Urinary bladder (tissue), 4 donors: Measurements from ENCODE around the gene FBXL17. TPM values are rescaled to one million over a fixed set of nuclear protein-coding genes. Genes with fewer than 3 reads are reported as not detected.

ENCODE experiments used
- DNase-seq: peaks from one replicate; pipeline ENCODE4 v3.0.0-alpha.2; 2015; ENCODE audit errors: extremely low spot score
- H3K27ac ChIP-seq: one replicate; pipeline ENCODE4 v1.5.1; 2013; ENCODE audit warnings: low read depth, mild to moderate bottlenecking, moderate library complexity
- H3K36me3 ChIP-seq: one replicate; pipeline ENCODE4 v1.6.1; 2013; ENCODE audit warnings: mild to moderate bottlenecking, moderate library complexity; ENCODE audit not compliant: insufficient read depth
- H3K4me1 ChIP-seq: one replicate; pipeline ENCODE4 v1.6.1; 2013; ENCODE audit warnings: mild to moderate bottlenecking, moderate library complexity; ENCODE audit not compliant: insufficient read depth
- H3K4me3 ChIP-seq: one replicate; pipeline ENCODE4 v1.5.1; 2013; ENCODE audit warnings: low read depth, low read length
- whole genome bisulfite sequencing: extraction: QIAGEN DNeasy Blood & Tissue Kit; methylation state at CpG from one replicate; pipeline ENCODE4 v1.1.7; 2013; 5-methylcytosine and 5-hydroxymethylcytosine counted together
- polyA plus RNA-seq: library from polyadenylated mRNA; stranded (reverse); fragments of 200-250 nt; gene quantifications from one replicate; pipeline ENCODE4 v1.2.3, GENCODE V29; 2013
- total RNA-seq: library from RNA; depleted of rRNA; stranded (reverse); fragments of >200 nt; gene quantifications from one replicate; pipeline ENCODE4 v1.2.3, GENCODE V29; 2014
- donor health status: healthy with polysubstance abuse.
- donor health status: healthy.

Gene FBXL17
- total and polyA plus RNA-seq, 2 donors = 13.7 to 31.1 TPM

DNA sequence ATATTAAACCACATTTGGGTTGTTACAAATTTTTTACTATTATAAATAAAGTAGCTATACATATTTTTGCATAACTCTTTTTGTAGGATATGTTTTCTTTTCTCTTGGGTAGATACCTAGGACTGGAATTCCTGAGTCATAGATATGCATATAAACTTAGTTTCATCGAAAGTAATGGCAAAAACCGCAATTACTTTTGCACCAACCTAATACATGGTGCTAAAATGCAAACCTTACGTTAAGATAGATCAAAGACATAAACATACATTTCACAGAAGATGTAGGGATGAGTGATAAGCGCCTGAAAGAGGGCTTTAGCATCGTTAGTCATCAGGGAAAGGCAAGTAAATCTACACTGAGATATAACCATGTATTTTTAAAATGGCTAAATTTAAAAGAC, 532.8 kb downstream of the FBXL17 start:
- Histone ChIP-seq H3K36me3 (no peaks in the 10 kb centered on the region), H3K4me3 (no peak overlapping the region), H3K4me1 (no peaks in the 10 kb centered on the region), H3K27ac (no peak overlapping the region)
- WGBS = 93% methylated on average over 5 of the region's 5 CpGs
- no peak for DNase-seq

DNA sequence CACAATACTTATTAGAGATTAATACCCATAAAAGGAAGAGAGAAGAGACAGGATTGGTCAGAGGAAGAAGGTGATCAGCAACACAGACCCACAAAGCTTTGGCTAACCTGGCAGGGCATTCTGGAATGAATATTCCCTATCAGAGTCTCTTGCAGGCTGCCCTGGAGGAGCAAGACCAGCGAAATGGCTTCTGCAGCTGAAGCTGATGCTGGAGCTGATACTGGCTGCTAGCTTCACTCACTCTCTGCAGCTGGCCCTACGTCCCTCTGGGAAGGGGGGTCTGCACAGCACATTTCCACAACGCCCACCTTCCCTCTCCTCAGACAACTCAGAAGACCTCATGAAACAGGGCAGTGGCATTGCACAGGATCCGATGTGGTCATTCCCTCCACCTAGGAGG, 541.3 kb downstream of the FBXL17 start:
- 69% methylated on average over 4 of the region's 4 CpGs for WGBS
- Histone ChIP-seq H3K4me3 (no peak overlapping the region), H3K4me1 (no peaks in the 10 kb centered on the region), H3K27ac (no peak overlapping the region), H3K36me3 (no peaks in the 10 kb centered on the region)
- no peak for DNase-seq

DNA sequence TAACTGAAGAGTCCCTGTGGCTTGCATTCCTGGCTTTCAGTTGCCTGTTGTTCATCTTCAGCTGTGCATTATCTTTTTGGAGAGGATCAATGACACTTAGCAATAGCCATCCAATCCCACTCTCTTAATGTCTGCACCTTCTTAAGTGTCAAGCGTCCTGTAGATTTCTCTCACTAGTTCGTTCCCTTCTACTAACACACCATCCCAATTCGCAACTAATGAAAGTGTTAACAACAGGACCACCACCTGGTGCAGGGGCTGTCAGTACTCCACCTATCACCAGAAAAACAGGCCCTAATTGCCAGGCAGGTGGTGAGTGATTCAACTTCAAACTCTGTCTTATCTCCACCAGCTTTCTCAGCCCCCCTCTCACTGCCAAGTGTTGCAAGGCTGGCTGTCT, 541.7 kb downstream of the FBXL17 start:
- H3K4me3 ChIP-seq = no peak overlapping the region
- H3K4me1 ChIP-seq = no peaks in the 10 kb centered on the region
- H3K27ac ChIP-seq = no peak overlapping the region
- WGBS = 81% methylated on average over 3 of the region's 3 CpGs
- H3K36me3 ChIP-seq = no peaks in the 10 kb centered on the region
- no peak for DNase-seq

DNA sequence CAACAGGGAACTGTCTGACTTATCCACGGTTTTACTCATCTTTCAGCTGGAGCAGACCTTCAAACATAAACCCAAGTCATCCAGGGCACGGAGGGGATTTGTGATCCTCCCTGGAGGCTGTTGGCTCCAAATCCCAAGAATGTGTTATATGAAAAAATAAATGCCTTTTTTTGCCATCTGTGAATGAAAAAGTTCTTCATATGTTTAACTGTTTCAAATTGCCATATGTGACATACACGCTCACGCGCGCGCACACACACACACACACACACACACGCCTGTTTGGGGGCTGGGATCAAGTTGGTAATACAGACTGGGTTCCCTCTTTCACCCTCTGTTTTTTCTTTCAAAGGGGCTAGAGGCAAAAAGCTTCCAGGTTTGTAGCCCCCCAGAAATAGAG, 546.8 kb downstream of the FBXL17 start:
- no peak overlapping the region for H3K4me3 ChIP-seq
- no peaks in the 10 kb centered on the region for H3K4me1 ChIP-seq
- no peak for DNase-seq
- 87% methylated on average over 8 of the region's 8 CpGs for WGBS
- no peak overlapping the region for H3K27ac ChIP-seq
- no peaks in the 10 kb centered on the region for H3K36me3 ChIP-seq

DNA sequence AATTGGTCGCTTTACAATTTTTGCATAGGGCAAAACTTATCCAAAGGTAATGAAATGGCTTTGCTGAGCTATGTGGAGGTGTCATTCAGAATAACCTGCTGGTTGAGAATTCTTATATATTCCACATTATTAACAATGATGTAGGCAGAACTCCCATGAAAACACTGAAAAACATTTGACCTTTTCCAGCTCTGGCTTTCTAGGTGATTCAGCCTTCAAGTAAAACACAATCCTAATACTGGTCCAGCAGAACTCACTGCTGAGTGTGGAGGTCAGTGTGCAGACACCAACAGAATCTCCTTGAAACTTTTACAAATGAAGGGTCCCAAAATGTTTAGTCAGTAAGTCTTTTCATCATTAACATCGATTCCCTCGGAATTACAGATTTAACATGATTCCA, 549.2 kb downstream of the FBXL17 start:
- DNase-seq = no peak
- Histone ChIP-seq H3K4me3 (no peak overlapping the region), H3K4me1 (no peaks in the 10 kb centered on the region), H3K36me3 (no peaks in the 10 kb centered on the region), H3K27ac (no peak overlapping the region)
- WGBS = 91% methylated on average over 3 of the region's 3 CpGs

DNA sequence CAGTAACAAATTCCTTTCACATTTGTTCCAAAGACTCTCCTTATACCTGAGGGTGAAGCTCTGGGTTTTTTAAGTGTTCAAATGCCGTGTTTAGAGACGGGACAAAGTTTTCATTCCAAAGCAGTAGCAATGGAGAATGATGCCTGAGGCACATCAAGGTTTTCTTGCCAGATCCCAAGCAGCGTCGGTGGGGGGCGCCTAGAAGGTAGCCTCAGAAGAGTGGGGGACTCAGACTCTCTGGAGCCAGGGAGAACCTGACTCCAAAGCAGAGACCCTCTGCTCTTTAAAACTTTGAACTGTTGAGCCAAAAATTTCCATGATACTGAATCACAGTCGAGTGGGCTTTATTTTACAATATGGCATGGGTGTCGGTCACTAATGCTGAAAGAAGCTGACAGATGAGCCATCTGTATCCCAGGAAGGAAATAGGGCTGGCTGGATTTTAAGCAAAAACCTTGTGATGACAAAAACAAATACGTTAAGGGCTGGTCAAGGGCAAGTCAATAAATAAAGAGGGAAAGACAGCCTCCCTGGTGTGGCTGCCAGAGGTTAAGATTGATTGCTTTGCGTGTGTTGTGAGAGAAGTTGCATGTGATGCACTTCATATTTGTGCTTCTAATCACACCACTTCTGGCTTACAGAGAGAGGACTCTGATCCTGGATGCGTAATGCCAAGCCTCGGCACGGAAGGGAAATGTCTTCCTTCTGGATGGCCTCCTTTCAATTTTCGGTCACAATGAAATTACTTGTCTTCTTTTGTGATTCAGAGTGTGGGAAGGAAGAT, 550.1 kb downstream of the FBXL17 start:
- DNase-seq = no peak
- no peak overlapping the region for H3K27ac ChIP-seq
- H3K4me1 ChIP-seq = no peaks in the 10 kb centered on the region
- no peaks in the 10 kb centered on the region for H3K36me3 ChIP-seq
- no peak overlapping the region for H3K4me3 ChIP-seq
- 61% methylated on average over 13 of the region's 13 CpGs for WGBS

DNA sequence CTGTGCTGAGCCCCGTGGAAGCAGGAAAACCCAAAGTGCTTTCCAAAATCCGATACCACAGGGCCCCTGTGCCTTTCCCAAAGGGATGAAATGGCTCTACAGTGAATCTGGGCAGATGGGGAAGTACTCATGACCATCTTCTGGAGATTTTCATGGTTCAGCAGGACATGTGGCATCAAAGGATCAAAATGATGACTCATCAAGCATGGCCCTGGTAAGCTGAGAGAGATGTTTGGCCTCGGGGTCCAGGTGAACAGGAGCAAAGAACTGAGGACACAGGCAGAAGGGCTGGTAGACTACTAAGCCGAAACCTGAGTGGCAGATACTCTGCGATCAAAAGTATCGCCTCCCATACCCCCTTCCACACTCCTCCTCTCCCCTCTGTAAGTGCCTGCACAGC, 551.1 kb downstream of the FBXL17 start:
- Histone ChIP-seq H3K27ac (no peak overlapping the region), H3K4me1 (no peaks in the 10 kb centered on the region), H3K36me3 (no peaks in the 10 kb centered on the region), H3K4me3 (no peak overlapping the region)
- DNase-seq = no peak
- 85% methylated on average over 6 of the region's 6 CpGs for WGBS

DNA sequence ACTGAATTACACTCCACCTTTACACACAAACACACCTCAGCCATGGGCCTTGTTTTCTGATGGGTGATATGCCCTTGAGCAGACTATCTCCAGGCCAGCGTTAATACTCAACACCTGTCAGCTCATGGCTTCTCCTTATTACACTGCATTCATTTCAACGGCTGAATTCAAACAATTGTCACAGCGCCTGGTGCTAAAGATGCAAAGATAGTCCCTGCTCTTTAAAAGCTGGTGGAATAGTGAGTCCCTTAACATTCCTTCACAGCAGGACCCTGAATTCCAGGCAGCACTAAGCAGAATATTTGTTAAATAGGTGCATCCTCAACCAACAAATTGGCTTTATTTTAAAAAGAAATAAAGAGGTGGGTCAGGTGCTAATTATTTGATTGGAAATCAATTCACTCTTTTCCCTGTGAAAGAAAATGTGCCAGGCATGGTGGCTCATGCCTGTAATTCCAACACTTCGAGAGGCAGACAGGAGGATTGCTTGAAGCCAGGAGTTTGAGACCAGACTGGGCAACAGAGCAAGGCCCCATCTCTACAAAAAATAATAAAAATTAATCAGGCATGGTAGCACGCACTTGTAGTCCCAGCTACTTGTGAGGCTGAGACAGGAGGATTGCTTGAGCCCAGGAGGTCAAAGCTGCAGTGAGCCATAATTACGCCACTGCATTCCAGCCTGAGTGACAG, 555.4 kb downstream of the FBXL17 start:
- Histone ChIP-seq H3K36me3 (no peaks in the 10 kb centered on the region), H3K27ac (no peak overlapping the region), H3K4me3 (no peak overlapping the region), H3K4me1 (no peaks in the 10 kb centered on the region)
- 73% methylated on average over 6 of the region's 6 CpGs for WGBS
- no peak for DNase-seq

DNA sequence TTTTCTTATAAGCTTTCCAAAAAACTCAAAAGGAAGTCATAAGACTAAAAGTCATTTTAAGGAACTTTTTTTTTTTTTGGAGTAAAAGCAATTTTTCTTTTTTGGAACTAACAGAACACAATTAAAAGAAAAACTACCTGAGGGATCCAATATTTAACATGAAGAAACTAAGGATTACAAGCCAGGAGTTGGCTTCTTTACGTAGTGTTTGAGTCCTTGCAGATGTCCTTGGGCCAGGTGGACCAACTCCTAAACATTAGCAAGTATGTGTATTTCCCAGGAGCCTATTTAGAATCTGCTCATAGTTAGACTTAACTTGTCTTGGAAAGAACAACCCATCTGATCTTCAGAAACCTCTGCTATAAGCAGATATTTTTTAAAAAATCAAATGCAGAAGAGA, 557.1 kb downstream of the FBXL17 start:
- DNase-seq = no peak
- Histone ChIP-seq H3K4me3 (no peak overlapping the region), H3K27ac (no peak overlapping the region), H3K36me3 (no peaks in the 10 kb centered on the region), H3K4me1 (no peaks in the 10 kb centered on the region)
- WGBS = 70% methylated on average over 1 of the region's 1 CpG

DNA sequence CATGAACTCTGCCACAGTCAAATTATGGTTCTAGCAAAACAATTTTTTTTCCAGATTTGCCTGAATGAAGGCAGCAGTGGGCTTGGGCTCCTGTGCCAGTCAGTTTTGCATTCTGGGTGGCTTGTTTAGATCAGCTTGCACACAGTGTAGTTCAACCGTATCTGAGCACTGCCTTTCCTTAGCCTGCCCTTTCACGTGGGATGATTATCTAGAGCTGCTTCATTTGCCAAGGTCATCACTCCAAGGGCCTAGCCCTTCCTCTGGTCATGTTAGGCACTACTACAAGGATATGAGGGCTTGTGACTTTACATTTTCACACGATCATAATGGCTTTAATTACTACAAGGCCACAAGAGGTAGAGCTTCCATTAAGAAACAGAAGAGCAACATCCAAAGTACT, 560.6 kb downstream of the FBXL17 start:
- H3K4me3 ChIP-seq = no peak overlapping the region
- DNase-seq = no peak
- no peaks in the 10 kb centered on the region for H3K4me1 ChIP-seq
- WGBS = 85% methylated on average over 3 of the region's 3 CpGs
- no peak overlapping the region for H3K27ac ChIP-seq
- no peaks in the 10 kb centered on the region for H3K36me3 ChIP-seq

DNA sequence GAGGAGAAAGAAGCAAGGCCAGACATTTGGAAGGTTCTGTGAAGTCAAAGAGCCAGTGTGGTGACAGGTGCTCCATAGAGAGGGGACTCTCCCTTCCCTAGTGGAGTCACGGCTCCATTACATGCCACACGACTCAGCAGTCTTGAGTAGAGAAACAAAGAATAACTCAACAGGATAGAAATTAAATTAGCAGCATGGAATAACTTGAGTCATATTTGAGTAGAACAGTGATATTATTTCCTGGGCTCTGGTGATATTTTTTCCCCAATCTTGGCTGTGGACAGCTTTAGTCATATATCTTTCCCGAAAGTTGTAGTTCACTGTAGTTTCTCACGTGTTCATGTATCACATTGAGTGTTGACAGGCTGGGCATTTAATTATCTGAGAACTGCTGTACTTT, 561.5 kb downstream of the FBXL17 start:
- no peak for DNase-seq
- H3K4me3 ChIP-seq = no peak overlapping the region
- H3K27ac ChIP-seq = no peak overlapping the region
- no peaks in the 10 kb centered on the region for H3K36me3 ChIP-seq
- 88% methylated on average over 4 of the region's 4 CpGs for WGBS
- no peaks in the 10 kb centered on the region for H3K4me1 ChIP-seq

DNA sequence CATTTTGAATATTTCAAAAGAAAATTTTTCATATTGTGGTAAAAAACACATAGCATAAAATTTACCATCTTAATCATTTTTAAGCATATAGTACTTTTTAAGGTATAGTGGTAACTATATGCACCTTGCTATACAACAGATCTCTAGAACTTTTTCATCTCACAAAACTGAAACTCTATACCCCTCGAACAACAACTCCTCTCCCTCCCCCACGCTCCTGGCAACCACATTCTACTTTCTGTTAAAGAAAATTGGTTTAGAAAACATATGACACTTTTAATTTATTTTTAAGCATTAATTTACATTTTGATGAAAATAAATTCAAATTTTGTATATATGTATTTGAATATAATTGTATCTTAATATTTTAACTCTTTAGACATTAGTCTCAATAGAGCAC, 563.9 kb downstream of the FBXL17 start:
- Histone ChIP-seq H3K4me3 (no peak overlapping the region), H3K4me1 (no peaks in the 10 kb centered on the region), H3K36me3 (no peaks in the 10 kb centered on the region), H3K27ac (no peak overlapping the region)
- 85% methylated on average over 2 of the region's 2 CpGs for WGBS
- no peak for DNase-seq

DNA sequence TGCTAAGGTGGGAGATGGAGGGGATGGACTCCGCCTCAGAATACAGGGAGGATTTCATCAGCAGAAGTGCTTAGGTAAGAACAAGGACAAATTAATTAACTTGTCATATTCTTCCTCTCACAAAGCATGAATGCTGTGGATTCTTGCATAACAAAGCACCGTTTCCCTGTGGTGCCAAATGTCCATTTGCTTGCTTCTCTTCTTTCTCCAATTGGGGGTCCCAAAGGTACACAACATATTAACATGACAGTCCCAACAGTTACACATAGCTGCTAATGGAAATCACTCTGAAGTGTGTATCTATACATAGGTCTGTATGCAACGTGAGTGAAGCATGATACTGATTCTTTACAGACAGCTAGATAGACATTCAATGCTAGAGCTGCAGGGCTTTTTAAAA, 564.5 kb downstream of the FBXL17 start:
- no peak for DNase-seq
- no peaks in the 10 kb centered on the region for H3K36me3 ChIP-seq
- no peak overlapping the region for H3K4me3 ChIP-seq
- H3K4me1 ChIP-seq = no peaks in the 10 kb centered on the region
- H3K27ac ChIP-seq = no peak overlapping the region
- WGBS = 81% methylated on average over 3 of the region's 3 CpGs

DNA sequence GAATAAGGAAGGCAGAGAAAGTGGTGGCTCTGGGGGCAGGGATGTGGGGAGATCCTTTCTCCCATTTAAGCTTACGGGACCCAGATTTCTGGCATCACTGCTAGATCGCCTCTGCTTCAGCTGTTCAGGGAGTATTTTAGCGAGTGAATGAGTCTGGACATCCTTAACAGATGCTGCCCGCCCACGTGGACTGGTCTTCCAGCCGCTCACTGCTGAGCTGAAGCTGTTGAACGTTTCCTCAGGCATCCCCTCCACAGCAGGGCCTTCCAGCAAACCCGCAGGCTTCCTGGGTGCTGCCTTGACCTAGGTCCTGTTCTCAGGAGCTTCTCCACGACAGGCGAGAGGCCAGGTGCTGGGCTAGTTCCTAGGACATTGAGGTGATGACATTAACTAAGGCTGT, 566.8 kb downstream of the FBXL17 start:
- Histone ChIP-seq H3K4me3 (no peak overlapping the region), H3K36me3 (no peaks in the 10 kb centered on the region), H3K4me1 (no peaks in the 10 kb centered on the region), H3K27ac (no peak overlapping the region)
- 88% methylated on average over 10 of the region's 10 CpGs for WGBS
- DNase-seq = no peak
